GM20000 (cell line): ENCODE results near the gene RAB40B.

Experiments used
- DNase-seq: peaks from one replicate; pipeline ENCODE4 v3.0.0; 2012; ENCODE audit warnings: low spot score
- CTCF ChIP-seq: IDR thresholded peaks from 2 replicates; pipeline ENCODE4 v1.5.1; 2012; ENCODE audit warnings: mild to moderate bottlenecking, control low read depth; ENCODE audit errors: extremely low read depth, missing control alignments

Gene RAB40B

GRCh38 chr17:82663381-82664275, 34.9 kb downstream of the RAB40B start:
- DNase-seq: no peak
- TF ChIP-seq CTCF: no peak

- no peak for DNase-seq
- no peak for TF ChIP-seq CTCF
Measured at GRCh38 chr17:82662711-82663261, 35.7 kb downstream of the RAB40B start.

GRCh38 chr17:82661717-82662683, 36.5 kb downstream of the RAB40B start:
- no peak for DNase-seq
- no peak for TF ChIP-seq CTCF

GRCh38 chr17:82659886-82660285, 38.6 kb downstream of the RAB40B start:
- TF ChIP-seq CTCF: no peak
- DNase-seq: no peak

DNA sequence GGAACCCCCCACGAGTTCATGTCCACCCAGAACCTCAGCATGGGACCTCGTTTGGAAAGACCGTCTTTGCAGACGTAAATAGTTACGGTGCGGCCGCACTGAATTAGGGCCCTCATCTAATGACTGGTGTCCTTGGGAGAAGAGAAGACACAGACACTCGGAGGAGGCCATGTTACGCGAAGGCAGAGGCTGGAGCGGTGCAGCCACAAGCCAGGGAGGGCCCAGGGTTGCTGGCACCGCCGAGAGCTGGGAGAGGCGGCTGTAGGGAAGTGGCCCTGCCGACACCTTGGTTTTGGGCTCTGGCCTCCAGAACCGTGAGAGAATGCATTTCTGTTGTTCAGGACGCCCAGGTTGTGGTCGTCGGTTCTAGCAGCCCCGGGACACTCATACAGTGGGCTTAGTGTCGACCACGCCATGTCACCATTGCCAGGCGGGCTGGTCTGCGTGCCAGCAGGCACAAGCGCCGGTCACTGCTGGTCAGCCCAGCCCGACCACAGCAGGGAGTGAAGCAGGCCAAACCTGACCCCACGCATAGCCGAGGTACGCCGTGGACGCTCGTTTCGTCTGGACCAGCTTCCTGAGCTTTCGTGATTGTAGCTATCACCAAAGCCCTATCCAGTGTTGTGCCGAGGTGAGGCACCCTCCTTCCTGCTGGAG, 39.6 kb downstream of the RAB40B start:
- no peak for TF ChIP-seq CTCF
- DNase-seq: no peak

DNA sequence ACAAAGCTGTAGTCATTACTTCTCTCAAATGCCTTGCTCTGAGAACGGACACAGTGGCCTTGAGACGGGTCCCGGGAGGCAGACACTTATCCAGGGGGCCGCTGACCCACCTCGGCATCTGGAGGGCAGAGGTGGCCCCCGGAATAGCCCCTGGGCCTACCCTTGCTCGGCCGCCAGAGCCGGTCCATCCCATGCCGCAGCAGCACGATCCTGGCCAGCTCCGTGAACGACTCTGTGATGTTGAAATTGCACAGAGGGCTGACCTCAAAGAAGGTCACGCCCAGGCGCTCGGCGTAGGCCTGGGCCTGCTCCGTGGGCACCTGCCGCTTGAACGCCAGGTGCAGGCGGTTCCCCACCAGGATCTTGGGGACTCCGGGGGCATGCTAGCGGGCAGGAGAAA, 40.2 kb downstream of the RAB40B start:
- TF ChIP-seq CTCF: no peak
- DNase-seq: no peak
